Naive thymus-derived CD4-positive, alpha-beta T cell (primary cell): ENCODE measurements around the gene CNTN1. TPM values are rescaled to one million over a fixed set of nuclear protein-coding genes. Genes with fewer than 3 reads are reported as not detected.

ENCODE experiments used
- ATAC-seq: fragments of 150-1000 bp; cut with Tn5 transposase; 2 replicates; pipeline ENCODE4 v1.10.0; 2021; ENCODE audit warnings: mild to moderate bottlenecking, moderate library complexity
- CTCF ChIA-PET: fragments of 350-600 bp; sonication (Branson Sonifier 250); formaldehyde crosslinking; loops from one replicate; lab custom pipeline; 2021; ENCODE audit warnings: antibody characterized with exemption; lab: Charles Lee
- POLR2A ChIA-PET: fragments of 350-600 bp; sonication (Branson Sonifier 250); formaldehyde crosslinking; loops from one replicate; lab custom pipeline; 2021; ENCODE audit warnings: antibody characterized with exemption, inconsistent platforms; lab: Charles Lee
- DNase-seq, 9 donors: peaks; one replicate each; pipeline versions ENCODE4 v3.0.0 to v3.0.0-alpha.2; 2020 to 2022; ENCODE audit warnings: mixed read lengths in 1 of 9
- H3K27ac ChIP-seq: one replicate; pipeline ENCODE4 v1.7.0; 2013; ENCODE audit warnings: mild to moderate bottlenecking, low read depth, low read length, moderate library complexity
- H3K27me3 ChIP-seq, 2 donors: one replicate each; pipeline ENCODE4 v1.7.0; 2013; ENCODE audit warnings: low read length in 2 of 2, mild to moderate bottlenecking in 2 of 2, moderate library complexity in 2 of 2; ENCODE audit not compliant: control insufficient read depth in 2 of 2, insufficient read depth in 2 of 2
- H3K36me3 ChIP-seq, 3 experiments: 1 replicate in 2 of 3; 2 replicates in 1 of 3; pipeline ENCODE4 v1.7.0; 2013; ENCODE audit warnings: low read length in 3 of 3, mild to moderate bottlenecking in 3 of 3, moderate library complexity in 1 of 3; ENCODE audit not compliant: insufficient read depth in 3 of 3, control insufficient read depth in 2 of 3
- H3K4me1 ChIP-seq, 2 donors: one replicate each; pipeline ENCODE4 v1.7.0; 2013; ENCODE audit warnings: low read length in 2 of 2, mild to moderate bottlenecking in 2 of 2, moderate library complexity in 1 of 2; ENCODE audit not compliant: control insufficient read depth in 2 of 2, insufficient read depth in 2 of 2
- H3K4me3 ChIP-seq: 2 replicates; pipeline ENCODE4 v1.7.0; 2013; ENCODE audit warnings: mild to moderate bottlenecking, low read length
- H3K9me3 ChIP-seq, 3 experiments: 1 replicate in 2 of 3; 2 replicates in 1 of 3; pipeline ENCODE4 v1.7.0; 2013; ENCODE audit warnings: low read length in 3 of 3; ENCODE audit not compliant: control insufficient read depth in 2 of 3
- H3K27ac Mint-ChIP-seq, 9 donors: one replicate each; pipeline ENCODE4 v1.8.0; 2020 to 2022; ENCODE audit warnings: mixed read lengths in 9 of 9, mild to moderate bottlenecking in 8 of 9, moderate library complexity in 5 of 9, inconsistent platforms in 2 of 9
- H3K27me3 Mint-ChIP-seq, 5 donors: one replicate each; pipeline ENCODE4 v1.8.0; 2021 to 2022; ENCODE audit warnings: mixed read lengths in 5 of 5, mild to moderate bottlenecking in 1 of 5
- H3K36me3 Mint-ChIP-seq, 5 donors: one replicate each; pipeline ENCODE4 v1.8.0; 2020 to 2022; ENCODE audit warnings: mixed read lengths in 5 of 5, mild to moderate bottlenecking in 3 of 5, inconsistent platforms in 1 of 5
- H3K4me1 Mint-ChIP-seq, 7 donors: one replicate each; pipeline ENCODE4 v1.8.0; 2020 to 2022; ENCODE audit warnings: mixed read lengths in 7 of 7, mild to moderate bottlenecking in 3 of 7, inconsistent platforms in 1 of 7
- H3K4me3 Mint-ChIP-seq, 10 donors: one replicate each; pipeline ENCODE4 v1.8.0; 2020 to 2022; ENCODE audit warnings: mild to moderate bottlenecking in 10 of 10, mixed read lengths in 10 of 10, moderate library complexity in 6 of 10, inconsistent platforms in 2 of 10
- H3K9me3 Mint-ChIP-seq, 11 donors: one replicate each; pipeline ENCODE4 v1.8.0; 2020 to 2022; ENCODE audit warnings: mixed read lengths in 11 of 11, mild to moderate bottlenecking in 4 of 11, inconsistent platforms in 1 of 11, moderate library complexity in 1 of 11
- intact Hi-C, 2 donors: fragments of 100-400 bp; cut with micrococcal nuclease; formaldehyde crosslinking; loops; one replicate each; pipeline ENCODE4 v1.15.1; 2023
- polyA plus RNA-seq, 2 donors: library from polyadenylated mRNA; unstranded; fragments of 300-500 nt; fragmentation: Illumina TruSeq; gene quantifications; one replicate each; pipeline ENCODE4 v1.2.3, GENCODE V29; 2021
- total RNA-seq, 6 experiments: library from RNA in 5 of 6; stranded (reverse) in 5 of 6; gene quantifications; 1 replicate in 5 of 6; 2 replicates in 1 of 6; pipeline ENCODE4 v1.2.3 and lab custom pipeline; 2021 to 2026

The CNTN1 gene
- total and polyA plus RNA-seq, 7 experiments from 2014 or later = not detected

DNA sequence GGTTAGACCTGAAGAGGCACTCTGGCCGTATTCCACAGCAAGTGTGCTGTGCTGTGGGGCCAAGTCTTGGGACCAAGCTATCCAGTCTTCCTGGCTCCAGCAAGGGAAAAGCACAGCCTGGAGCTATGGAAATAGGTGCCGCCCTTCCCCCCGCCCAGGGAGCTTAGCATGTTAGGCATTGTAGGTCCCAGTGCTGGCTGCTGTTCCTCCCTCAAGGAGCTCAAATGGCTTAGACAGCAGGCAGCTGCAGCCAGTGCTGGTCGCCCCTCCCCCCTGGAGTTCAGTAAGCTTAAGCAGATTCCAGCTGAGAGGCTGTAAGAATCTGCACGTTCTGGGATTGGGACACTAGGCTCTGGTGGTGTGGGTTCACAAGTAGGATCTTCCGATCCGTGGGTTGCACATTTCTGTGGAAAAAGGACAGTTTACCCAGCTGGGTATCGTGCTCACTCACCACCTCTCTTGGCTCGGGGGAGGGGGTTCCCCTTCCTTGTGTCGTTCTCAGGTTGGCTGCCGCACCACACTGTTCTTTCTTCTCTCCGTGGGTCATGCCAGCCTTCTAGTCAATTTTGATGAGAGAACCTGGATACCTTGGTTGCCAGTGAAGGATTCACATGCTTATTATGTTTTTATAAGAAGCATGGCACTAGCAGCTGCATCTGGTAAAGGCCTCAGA is 127.3 kb downstream of the CNTN1 start:
- Histone ChIP-seq H3K27me3 (no peaks in the 10 kb centered on the region), H3K9me3 (no peaks in the 10 kb centered on the region), H3K4me1 (no peaks in the 10 kb centered on the region), H3K36me3 (no peaks in the 10 kb centered on the region), H3K4me3 (no peak overlapping the region), H3K27ac (no peak overlapping the region)
- Mint-ChIP-seq H3K9me3 (peaks cover 2 to 26% (median 5%) of the 10 kb centered on the region in 11 donors), H3K27ac (no peak overlapping the region), H3K4me1 (no peaks in the 10 kb centered on the region), H3K4me3 (no peak overlapping the region), H3K36me3 (no peaks in the 10 kb centered on the region), H3K27me3 (no peaks in the 10 kb centered on the region)
- ChIA-PET CTCF (no interaction called here), POLR2A (no interaction called here)
- DNase-seq = no peak
- no peak for ATAC-seq
- intact Hi-C loops = no loop called here

DNA sequence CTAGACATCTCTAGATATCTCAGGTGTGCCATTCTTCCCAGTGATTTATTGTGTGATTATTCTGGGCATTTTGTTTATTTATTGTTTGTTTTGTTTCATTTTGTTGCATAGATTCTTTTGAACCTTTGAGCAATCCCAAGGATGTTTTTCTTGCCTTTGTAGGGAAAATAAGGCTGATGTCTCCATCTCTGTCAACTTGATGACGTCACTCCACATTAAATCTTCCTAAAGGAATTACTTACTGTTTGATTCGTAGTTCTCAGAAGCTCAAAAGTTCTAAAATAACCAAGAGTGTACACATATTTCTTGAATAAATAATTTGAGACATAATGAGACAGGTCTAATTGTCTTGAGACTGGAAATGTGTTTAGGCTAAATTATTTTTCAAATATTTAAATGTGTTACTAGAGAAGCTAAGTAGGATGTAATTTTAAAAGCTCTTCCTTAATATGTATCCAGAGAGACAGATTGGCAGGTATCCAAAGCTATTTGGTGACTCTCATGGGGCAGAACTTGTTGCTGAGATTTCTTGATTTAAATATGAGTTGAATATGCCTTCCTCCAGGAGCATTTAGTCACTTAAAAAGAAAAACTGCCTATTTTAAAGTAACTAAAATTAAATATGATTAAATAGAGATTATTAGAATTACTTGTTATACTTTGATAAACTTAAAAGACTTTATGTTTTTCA is 128.7 kb downstream of the CNTN1 start:
- Histone ChIP-seq H3K36me3 (no peaks in the 10 kb centered on the region), H3K27ac (no peak overlapping the region), H3K4me1 (no peaks in the 10 kb centered on the region), H3K9me3 (no peaks in the 10 kb centered on the region), H3K4me3 (no peak overlapping the region), H3K27me3 (no peaks in the 10 kb centered on the region)
- H3K27ac Mint-ChIP-seq = no peak overlapping the region
- ChIA-PET CTCF (no interaction called here), POLR2A (no interaction called here)
- no peak for DNase-seq
- no peak for ATAC-seq
- intact Hi-C loops = no loop called here
- peaks cover 2 to 26% (median 5%) of the 10 kb centered on the region in 11 donors for H3K9me3 Mint-ChIP-seq
- no peak overlapping the region for H3K4me3 Mint-ChIP-seq
- no peaks in the 10 kb centered on the region for H3K36me3 Mint-ChIP-seq
- H3K27me3 Mint-ChIP-seq = no peaks in the 10 kb centered on the region
- no peaks in the 10 kb centered on the region for H3K4me1 Mint-ChIP-seq

DNA sequence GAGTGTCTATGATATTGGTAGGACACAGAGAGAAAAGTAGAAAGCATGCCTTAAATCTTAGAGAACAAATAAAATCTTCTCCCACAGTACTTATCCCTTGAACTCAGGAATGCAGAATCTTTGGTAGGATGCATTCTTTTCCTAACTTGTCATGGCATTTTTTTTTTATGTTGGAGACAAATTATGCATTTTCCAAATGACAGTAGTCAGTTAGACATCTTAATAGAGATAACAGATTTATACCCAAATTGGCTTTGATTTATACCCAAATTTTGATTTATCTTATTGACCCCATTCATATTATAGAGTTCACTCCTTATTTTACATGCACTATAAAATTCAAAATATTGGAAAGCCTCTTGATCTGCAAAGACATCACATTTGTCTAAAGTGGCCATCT is 132.9 kb downstream of the CNTN1 start:
- Mint-ChIP-seq H3K36me3 (no peaks in the 10 kb centered on the region), H3K27me3 (no peaks in the 10 kb centered on the region), H3K27ac (no peak overlapping the region), H3K4me1 (no peaks in the 10 kb centered on the region), H3K4me3 (no peak overlapping the region), H3K9me3 (peaks cover 0 to 11% (median 0%) of the 10 kb centered on the region in 11 donors)
- ATAC-seq (no peak), DNase-seq (no peak)
- H3K4me1 ChIP-seq = no peaks in the 10 kb centered on the region
- no peaks in the 10 kb centered on the region for H3K27me3 ChIP-seq
- no peak overlapping the region for H3K4me3 ChIP-seq
- intact Hi-C loops = no loop called here
- H3K9me3 ChIP-seq = no peaks in the 10 kb centered on the region
- ChIA-PET POLR2A (no interaction called here), CTCF (no interaction called here)
- H3K36me3 ChIP-seq = no peaks in the 10 kb centered on the region
- no peak overlapping the region for H3K27ac ChIP-seq

- ATAC-seq (no peak), DNase-seq (no peak)
- H3K4me1 ChIP-seq = no peaks in the 10 kb centered on the region
Observed at GRCh38 chr12:40827683-40828592, 135.7 kb downstream of the CNTN1 start.

DNA sequence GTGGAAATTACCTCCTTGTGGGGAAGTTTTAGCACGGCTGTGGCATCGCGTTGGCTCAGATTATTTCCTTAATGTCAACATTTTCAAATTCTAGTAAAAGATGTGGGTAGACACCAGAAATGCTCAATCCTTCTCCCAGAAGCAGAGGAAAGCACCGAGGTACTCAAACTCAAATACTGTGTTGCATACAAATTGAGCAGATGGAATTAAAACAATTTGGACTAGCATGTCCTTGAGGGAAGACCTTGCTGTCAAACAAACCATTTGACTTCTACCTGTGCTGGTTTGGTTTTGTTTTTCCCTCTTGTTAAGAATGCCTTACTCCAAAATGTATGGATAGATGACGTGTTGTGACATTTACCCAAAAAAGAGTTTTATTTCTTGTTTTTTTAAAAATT is 136.4 kb downstream of the CNTN1 start:
- ATAC-seq = no peak
- H3K27ac Mint-ChIP-seq = no peak overlapping the region

More at GRCh38 chr12:40827683-40828592, 135.7 kb downstream of the CNTN1 start:
- POLR2A ChIA-PET = no interaction called here
- Mint-ChIP-seq H3K36me3 (no peaks in the 10 kb centered on the region), H3K27ac (no peak overlapping the region), H3K9me3 (peaks cover 0 to 7% (median 0%) of the 10 kb centered on the region in 11 donors), H3K4me1 (no peaks in the 10 kb centered on the region), H3K4me3 (no peak overlapping the region), H3K27me3 (no peaks in the 10 kb centered on the region)
- CTCF ChIA-PET = no interaction called here
- intact Hi-C loops = no loop called here
- H3K27ac ChIP-seq = no peak overlapping the region
- no peaks in the 10 kb centered on the region for H3K36me3 ChIP-seq
- no peaks in the 10 kb centered on the region for H3K27me3 ChIP-seq
- H3K9me3 ChIP-seq = no peaks in the 10 kb centered on the region
- no peak overlapping the region for H3K4me3 ChIP-seq

GRCh38 chr12:40829738-40830144 is 137.5 kb downstream of the CNTN1 start:
- H3K27ac ChIP-seq = no peak overlapping the region
- Mint-ChIP-seq H3K27ac (no peak overlapping the region), H3K27me3 (no peaks in the 10 kb centered on the region), H3K4me1 (no peaks in the 10 kb centered on the region), H3K36me3 (no peaks in the 10 kb centered on the region), H3K9me3 (peaks cover 0 to 13% (median 2%) of the 10 kb centered on the region in 11 donors), H3K4me3 (no peak overlapping the region)
- DNase-seq (no peak), ATAC-seq (no peak)
- no peak overlapping the region for H3K4me3 ChIP-seq
- intact Hi-C loops = no loop called here
- no peaks in the 10 kb centered on the region for H3K4me1 ChIP-seq
- H3K36me3 ChIP-seq = no peaks in the 10 kb centered on the region
- no peaks in the 10 kb centered on the region for H3K27me3 ChIP-seq
- no peaks in the 10 kb centered on the region for H3K9me3 ChIP-seq
- POLR2A ChIA-PET = no interaction called here
- CTCF ChIA-PET = no interaction called here

More for the DNA sequence above, 136.4 kb downstream of the CNTN1 start:
- Histone ChIP-seq H3K27me3 (no peaks in the 10 kb centered on the region), H3K36me3 (no peaks in the 10 kb centered on the region), H3K9me3 (no peaks in the 10 kb centered on the region), H3K4me1 (no peaks in the 10 kb centered on the region), H3K27ac (no peak overlapping the region), H3K4me3 (no peak overlapping the region)
- Mint-ChIP-seq H3K4me1 (no peaks in the 10 kb centered on the region), H3K36me3 (no peaks in the 10 kb centered on the region), H3K9me3 (peaks cover 0 to 7% (median 0%) of the 10 kb centered on the region in 11 donors), H3K4me3 (no peak overlapping the region), H3K27me3 (no peaks in the 10 kb centered on the region)
- ChIA-PET CTCF (no interaction called here), POLR2A (no interaction called here)
- no peak for DNase-seq
- intact Hi-C loops = no loop called here
